Activated T-cell treated with anti-CD3 and anti-CD28 coated beads, Interleukin-2, amount 50 U/mL, for 24 hours (primary cell): Measurements from ENCODE around the gene MYCN.
"Not testable (repeated sequence)": the region's sequence is repeated elsewhere in the genome, so short reads cannot be mapped to it uniquely, and the experiment has no call there.

ENCODE experiments used
- DNase-seq: peaks from one replicate; pipeline ENCODE4 v3.0.0-alpha.2; 2020
- H3K27ac Mint-ChIP-seq: 2 replicates; pipeline ENCODE4 v1.8.0; 2020; ENCODE audit warnings: mild to moderate bottlenecking, mixed read lengths
- H3K27me3 Mint-ChIP-seq: 2 replicates; pipeline ENCODE4 v1.8.0; 2020; ENCODE audit warnings: mixed read lengths
- H3K36me3 Mint-ChIP-seq: 2 replicates; pipeline ENCODE4 v1.8.0; 2020; ENCODE audit warnings: low read depth, mixed read lengths
- H3K4me1 Mint-ChIP-seq: 2 replicates; pipeline ENCODE4 v1.8.0; 2020; ENCODE audit warnings: low read depth, mixed read lengths
- H3K4me3 Mint-ChIP-seq: 2 replicates; pipeline ENCODE4 v1.8.0; 2020; ENCODE audit warnings: mild to moderate bottlenecking, moderate library complexity, mixed read lengths
- H3K9me3 Mint-ChIP-seq: 2 replicates; pipeline ENCODE4 v1.8.0; 2020; ENCODE audit warnings: mixed read lengths

Gene MYCN

GRCh38 chr2:15901095-15901807 lies 39.1 kb upstream of the MYCN start:
- Mint-ChIP-seq H3K27ac (no peak overlapping the region), H3K9me3 (no peaks in the 10 kb centered on the region), H3K4me1 (no peaks in the 10 kb centered on the region)

GRCh38 chr2:15901808-15902130 lies 38.6 kb upstream of the MYCN start:
- H3K27ac Mint-ChIP-seq = no peak overlapping the region
- no peaks in the 10 kb centered on the region for H3K9me3 Mint-ChIP-seq
- H3K4me1 Mint-ChIP-seq = no peaks in the 10 kb centered on the region
- peaks cover 14% of the 10 kb centered on the region for H3K27me3 Mint-ChIP-seq
- no peaks in the 10 kb centered on the region for H3K36me3 Mint-ChIP-seq
- no peak for DNase-seq
- H3K4me3 Mint-ChIP-seq = no peak overlapping the region

More at GRCh38 chr2:15901095-15901807, 39.1 kb upstream of the MYCN start:
- no peak overlapping the region for H3K4me3 Mint-ChIP-seq
- DNase-seq = no peak
- H3K27me3 Mint-ChIP-seq = peaks cover 12% of the 10 kb centered on the region
- H3K36me3 Mint-ChIP-seq = no peaks in the 10 kb centered on the region

- H3K36me3 Mint-ChIP-seq, DNase-seq, H3K9me3 Mint-ChIP-seq, H3K4me3 Mint-ChIP-seq, H3K27ac Mint-ChIP-seq, H3K4me1 Mint-ChIP-seq: not testable (repeated sequence)
- H3K27me3 Mint-ChIP-seq = peaks cover 17% of the 10 kb centered on the region
Measured at GRCh38 chr2:15903910-15904309, 36.4 kb upstream of the MYCN start.

DNA sequence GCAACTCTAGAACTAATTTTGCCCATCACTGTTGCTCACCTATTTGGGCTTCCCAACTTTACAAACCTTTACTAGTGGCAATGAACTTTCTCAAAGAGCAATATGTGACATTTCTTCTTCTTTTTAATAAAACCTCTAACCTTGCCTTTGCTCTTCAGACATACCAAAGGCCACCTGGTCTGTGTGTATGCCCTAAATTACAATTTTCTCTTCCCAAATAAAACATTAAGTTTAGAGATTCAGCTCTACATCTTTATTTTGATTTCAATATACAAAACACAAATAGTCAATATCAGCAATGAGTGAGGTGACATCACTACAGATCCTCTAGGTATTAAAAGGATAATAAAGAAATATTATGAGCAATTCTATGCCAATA lies 35.1 kb upstream of the MYCN start:
- no peak for DNase-seq
- Mint-ChIP-seq H3K4me1 (no peaks in the 10 kb centered on the region), H3K36me3 (no peaks in the 10 kb centered on the region), H3K9me3 (no peaks in the 10 kb centered on the region), H3K27me3 (peaks cover 17% of the 10 kb centered on the region), H3K4me3 (no peak overlapping the region), H3K27ac (no peak overlapping the region)

DNA sequence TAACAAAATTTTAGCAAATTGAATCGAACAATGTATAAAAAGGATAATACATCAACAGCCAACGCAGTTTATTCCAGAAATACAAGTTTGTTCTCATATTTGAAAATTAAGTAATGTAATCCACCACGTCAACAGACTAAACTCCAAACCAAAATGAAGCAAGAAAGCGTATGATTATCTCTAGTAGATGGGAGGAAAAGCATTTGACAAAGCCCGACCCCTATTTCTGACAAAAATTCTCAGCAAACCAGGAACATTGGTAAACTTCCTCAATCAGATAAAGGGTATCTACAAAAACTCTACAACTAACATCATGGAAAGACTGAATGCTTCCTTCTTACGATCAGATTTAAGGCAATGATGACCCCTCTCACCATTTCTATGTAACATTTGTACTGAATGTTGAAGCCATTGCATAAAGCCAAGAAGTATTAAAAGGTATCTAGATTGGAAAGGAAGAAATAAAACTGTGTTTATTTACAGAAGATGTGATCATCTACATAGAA lies 34.3 kb upstream of the MYCN start:
- no peak overlapping the region for H3K4me3 Mint-ChIP-seq
- peaks cover 17% of the 10 kb centered on the region for H3K27me3 Mint-ChIP-seq
- no peak for DNase-seq
- no peak overlapping the region for H3K27ac Mint-ChIP-seq
- no peaks in the 10 kb centered on the region for H3K36me3 Mint-ChIP-seq
- H3K9me3 Mint-ChIP-seq = no peaks in the 10 kb centered on the region
- no peaks in the 10 kb centered on the region for H3K4me1 Mint-ChIP-seq

GRCh38 chr2:15906778-15907177 lies 33.6 kb upstream of the MYCN start:
- no peaks in the 10 kb centered on the region for H3K9me3 Mint-ChIP-seq
- H3K4me1 Mint-ChIP-seq = no peaks in the 10 kb centered on the region
- H3K4me3 Mint-ChIP-seq = no peak overlapping the region
- H3K27ac Mint-ChIP-seq = no peak overlapping the region
- H3K27me3 Mint-ChIP-seq = peaks cover 17% of the 10 kb centered on the region
- no peak for DNase-seq
- H3K36me3 Mint-ChIP-seq = no peaks in the 10 kb centered on the region

GRCh38 chr2:15907461-15908324 lies 32.7 kb upstream of the MYCN start:
- Mint-ChIP-seq H3K27ac (no peak overlapping the region), H3K27me3 (peaks cover 15% of the 10 kb centered on the region), H3K4me3 (no peak overlapping the region), H3K4me1 (no peaks in the 10 kb centered on the region), H3K9me3 (no peaks in the 10 kb centered on the region), H3K36me3 (no peaks in the 10 kb centered on the region)
- DNase-seq = no peak

GRCh38 chr2:15908371-15908770 lies 32.0 kb upstream of the MYCN start:
- H3K4me3 Mint-ChIP-seq = no peak overlapping the region
- no peaks in the 10 kb centered on the region for H3K9me3 Mint-ChIP-seq
- no peak overlapping the region for H3K27ac Mint-ChIP-seq
- no peak for DNase-seq
- peaks cover 14% of the 10 kb centered on the region for H3K27me3 Mint-ChIP-seq
- H3K4me1 Mint-ChIP-seq = no peaks in the 10 kb centered on the region
- no peaks in the 10 kb centered on the region for H3K36me3 Mint-ChIP-seq

DNA sequence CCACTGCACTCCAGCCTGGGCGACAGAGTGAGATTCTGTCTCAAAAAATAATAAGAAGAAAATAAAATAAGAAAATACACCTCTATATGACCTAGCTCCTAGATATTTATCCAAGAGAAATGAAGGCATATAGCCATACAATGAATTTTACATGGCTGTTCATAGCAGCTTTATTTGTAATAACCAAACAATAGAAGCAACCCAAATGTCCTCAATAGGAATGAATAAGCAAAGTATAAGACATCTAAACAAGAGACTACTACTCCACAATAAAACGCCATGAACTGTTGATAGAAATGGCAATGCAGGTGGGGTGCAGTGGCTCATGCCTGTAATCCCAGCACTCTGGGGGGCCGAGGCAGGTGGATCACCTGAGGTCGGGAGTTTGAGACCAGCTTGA lies 31.2 kb upstream of the MYCN start:
- no peak overlapping the region for H3K4me3 Mint-ChIP-seq
- no peak overlapping the region for H3K27ac Mint-ChIP-seq
- H3K36me3 Mint-ChIP-seq = no peaks in the 10 kb centered on the region
- no peak for DNase-seq
- H3K9me3 Mint-ChIP-seq = no peaks in the 10 kb centered on the region
- H3K4me1 Mint-ChIP-seq = no peaks in the 10 kb centered on the region
- H3K27me3 Mint-ChIP-seq = peaks cover 12% of the 10 kb centered on the region

GRCh38 chr2:15909736-15910135 lies 30.6 kb upstream of the MYCN start:
- H3K36me3 Mint-ChIP-seq = no peaks in the 10 kb centered on the region
- H3K27me3 Mint-ChIP-seq = peaks cover 12% of the 10 kb centered on the region
- H3K9me3 Mint-ChIP-seq = no peaks in the 10 kb centered on the region
- no peak overlapping the region for H3K4me3 Mint-ChIP-seq
- no peak for DNase-seq
- H3K4me1 Mint-ChIP-seq = no peaks in the 10 kb centered on the region
- no peak overlapping the region for H3K27ac Mint-ChIP-seq

DNA sequence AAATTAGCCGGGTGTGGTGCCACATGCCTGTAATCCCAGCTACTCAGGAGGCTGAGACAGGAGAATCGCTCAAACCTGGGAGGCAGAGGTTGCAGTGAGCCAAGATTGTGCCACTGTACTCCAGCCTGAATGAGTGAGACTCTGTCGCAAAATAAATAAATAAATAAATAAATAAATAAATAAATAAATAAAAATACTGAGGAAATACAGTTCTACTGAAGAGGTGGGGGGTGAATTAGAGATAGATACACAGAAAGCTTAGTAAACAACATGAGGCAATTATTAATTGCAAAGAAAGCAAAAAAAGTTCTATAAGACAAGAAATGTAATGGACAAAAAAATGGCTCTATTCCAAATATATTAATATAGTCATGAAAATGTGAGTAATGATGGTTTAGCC lies 29.1 kb upstream of the MYCN start:
- H3K36me3 Mint-ChIP-seq, H3K9me3 Mint-ChIP-seq, DNase-seq, H3K27ac Mint-ChIP-seq, H3K27me3 Mint-ChIP-seq, H3K4me1 Mint-ChIP-seq, H3K4me3 Mint-ChIP-seq: not testable (repeated sequence)

- Mint-ChIP-seq H3K4me3 (no peak overlapping the region), H3K9me3 (no peaks in the 10 kb centered on the region), H3K4me1 (no peaks in the 10 kb centered on the region), H3K27me3 (peaks cover 3% of the 10 kb centered on the region), H3K36me3 (no peaks in the 10 kb centered on the region), H3K27ac (no peak overlapping the region)
- DNase-seq = no peak
Measured at GRCh38 chr2:15911686-15912085, 28.7 kb upstream of the MYCN start.

DNA sequence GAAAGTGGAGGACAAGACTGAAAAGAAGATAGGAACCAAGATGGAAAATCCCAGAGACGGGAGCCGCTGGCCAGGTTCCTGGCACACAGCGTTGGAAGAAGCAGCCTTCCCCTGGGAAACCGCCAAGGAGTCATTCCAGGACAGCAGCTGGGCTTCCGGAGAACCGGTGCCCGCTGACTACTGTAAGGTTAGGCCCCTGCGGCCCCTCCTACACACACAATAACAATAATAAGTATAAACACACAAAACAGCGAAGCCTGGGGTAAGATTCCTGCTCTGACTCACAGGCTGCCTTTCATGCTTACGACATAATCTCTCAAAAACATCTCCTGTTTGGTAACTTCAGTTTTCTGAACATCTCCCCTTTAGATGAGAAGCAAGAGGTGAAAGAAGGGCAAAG lies 28.1 kb upstream of the MYCN start:
- Mint-ChIP-seq H3K27ac (no peak overlapping the region), H3K4me1 (no peaks in the 10 kb centered on the region), H3K9me3 (no peaks in the 10 kb centered on the region), H3K36me3 (no peaks in the 10 kb centered on the region), H3K4me3 (no peak overlapping the region), H3K27me3 (peaks cover 3% of the 10 kb centered on the region)
- DNase-seq = no peak

DNA sequence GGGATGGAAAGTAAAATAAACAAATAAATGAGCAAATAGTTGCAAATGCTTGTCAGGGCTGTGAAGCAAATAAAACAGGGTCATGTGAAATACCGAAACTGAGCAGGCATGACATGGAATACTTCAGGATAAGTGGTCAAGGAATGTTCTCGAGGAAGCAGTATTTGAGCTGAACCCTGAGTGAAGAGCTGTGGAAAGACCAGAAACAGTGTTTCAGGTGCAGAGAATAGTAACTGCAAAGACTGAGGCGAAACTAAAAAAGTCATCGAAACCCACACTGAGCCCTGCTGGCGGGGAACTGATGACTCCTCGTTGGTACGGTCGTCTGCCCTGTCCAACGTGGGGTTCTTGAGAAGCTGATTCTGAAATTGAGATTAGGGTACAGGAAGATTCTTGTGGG lies 27.2 kb upstream of the MYCN start:
- H3K4me3 Mint-ChIP-seq = no peak overlapping the region
- no peak for DNase-seq
- no peaks in the 10 kb centered on the region for H3K9me3 Mint-ChIP-seq

More for the DNA sequence above, 27.2 kb upstream of the MYCN start:
- no peaks in the 10 kb centered on the region for H3K4me1 Mint-ChIP-seq
- no peak overlapping the region for H3K27ac Mint-ChIP-seq
- H3K36me3 Mint-ChIP-seq = no peaks in the 10 kb centered on the region
- peaks cover under 1% of the 10 kb centered on the region for H3K27me3 Mint-ChIP-seq
